GM08714 (cell line): ENCODE measurements around the gene AGAP1.
"Not testable (repeated sequence)": the region's sequence is repeated elsewhere in the genome, so short reads cannot be mapped to it uniquely, and the experiment has no call there.

Source experiments
- H3K4me3 ChIP-seq: fragments of 200-500 bp; sonication (Bioruptor generic); 2 replicates; pipeline ENCODE4 v1.5.1; 2014; ENCODE audit warnings: mild to moderate bottlenecking, low read length, inconsistent platforms
- ZNF274 ChIP-seq: IDR thresholded peaks from 2 replicates; pipeline ENCODE4 v1.6.1; 2012; ENCODE audit warnings: mild to moderate bottlenecking, low read depth, low read length

The AGAP1 gene

GRCh38 chr2:235937087-235937486 is 443.2 kb downstream of the AGAP1 start:
- no peak overlapping the region for H3K4me3 ChIP-seq
- no peak for TF ChIP-seq ZNF274

- H3K4me3 ChIP-seq = no peak overlapping the region
- TF ChIP-seq ZNF274 = no peak
Observed at GRCh38 chr2:235937526-235937925, 443.7 kb downstream of the AGAP1 start.

DNA sequence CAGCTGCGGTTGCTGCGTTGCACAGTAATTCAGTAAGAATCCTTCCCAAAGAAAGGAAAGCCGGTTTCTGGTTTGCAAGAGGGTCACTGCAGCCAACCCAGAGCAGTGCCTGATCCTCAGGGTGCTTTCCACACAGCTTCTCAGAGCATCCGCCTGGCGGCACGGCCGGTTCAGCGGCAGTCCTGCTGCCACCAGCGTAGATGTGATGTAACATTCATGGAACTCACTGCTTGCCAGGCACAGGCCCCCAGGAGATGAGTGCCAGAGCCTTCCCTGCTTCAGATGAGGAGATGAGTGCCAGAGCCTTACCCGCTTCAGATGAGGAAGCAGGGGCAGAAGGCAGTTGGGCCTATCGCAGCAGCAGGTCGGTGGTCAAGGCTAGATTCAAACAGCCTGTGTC is 444.1 kb downstream of the AGAP1 start:
- no peak for TF ChIP-seq ZNF274
- no peak overlapping the region for H3K4me3 ChIP-seq

GRCh38 chr2:235938611-235939010 is 444.8 kb downstream of the AGAP1 start:
- H3K4me3 ChIP-seq = no peak overlapping the region
- no peak for TF ChIP-seq ZNF274

DNA sequence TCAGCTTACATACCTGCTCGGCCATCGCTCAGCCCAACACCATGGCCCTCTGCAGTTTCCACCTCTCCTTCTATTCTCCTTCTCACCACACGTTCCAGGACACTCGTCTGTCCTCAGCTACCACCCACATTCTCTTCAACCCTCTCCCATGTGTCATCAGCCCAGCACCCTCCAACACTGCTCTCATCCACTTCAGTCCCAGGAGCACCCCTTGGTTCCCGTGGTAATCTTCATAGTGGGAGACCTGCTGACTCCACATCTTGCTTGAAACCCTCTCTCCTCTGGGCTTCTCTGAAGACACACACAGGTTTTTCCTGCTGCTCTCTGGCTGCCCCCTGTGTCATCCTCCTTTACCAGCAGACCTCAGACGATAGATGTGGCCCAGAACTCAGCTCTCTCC is 445.6 kb downstream of the AGAP1 start:
- no peak overlapping the region for H3K4me3 ChIP-seq
- TF ChIP-seq ZNF274 = no peak

DNA sequence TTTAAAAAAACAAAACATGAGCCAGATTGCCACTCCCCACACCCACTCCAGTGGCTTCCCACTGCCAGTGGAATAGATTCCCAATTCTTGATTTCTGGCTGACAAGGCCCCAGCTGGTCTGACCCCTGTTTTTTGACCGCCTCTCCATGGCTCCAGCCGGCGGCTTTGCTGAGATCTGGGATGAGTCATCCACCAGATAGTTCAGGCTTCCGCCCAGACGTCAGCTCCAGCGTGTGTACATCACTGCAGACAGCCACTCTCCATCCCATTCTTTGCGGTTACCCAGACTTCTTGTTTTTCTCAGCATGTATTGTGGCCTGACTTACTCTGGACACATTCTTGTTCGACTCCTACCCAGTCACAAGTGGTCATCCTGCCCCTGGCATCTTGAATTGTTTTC is 446.5 kb downstream of the AGAP1 start:
- TF ChIP-seq ZNF274 = no peak

DNA sequence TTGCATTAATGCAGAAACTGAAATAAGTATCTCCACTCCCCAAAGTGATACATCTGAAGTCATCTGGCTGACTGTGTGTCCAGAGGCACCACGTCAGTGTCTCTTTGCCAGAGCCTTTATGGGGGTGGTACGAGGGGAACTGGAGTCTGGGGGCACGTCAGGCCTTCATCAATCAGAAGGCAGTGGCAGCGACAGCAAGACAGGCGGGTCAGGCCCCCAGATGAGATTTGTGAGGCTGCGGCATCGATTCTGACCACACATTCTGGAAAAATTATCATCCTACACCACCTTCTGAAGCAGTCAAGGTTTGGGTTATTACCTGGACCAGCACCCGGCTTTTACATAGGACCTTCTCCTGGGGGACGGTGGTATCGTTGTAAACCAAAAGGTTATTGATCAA is 450.7 kb downstream of the AGAP1 start:
- no peak for TF ChIP-seq ZNF274
- H3K4me3 ChIP-seq = no peak overlapping the region

More for the DNA sequence above, 446.5 kb downstream of the AGAP1 start:
- no peak overlapping the region for H3K4me3 ChIP-seq

DNA sequence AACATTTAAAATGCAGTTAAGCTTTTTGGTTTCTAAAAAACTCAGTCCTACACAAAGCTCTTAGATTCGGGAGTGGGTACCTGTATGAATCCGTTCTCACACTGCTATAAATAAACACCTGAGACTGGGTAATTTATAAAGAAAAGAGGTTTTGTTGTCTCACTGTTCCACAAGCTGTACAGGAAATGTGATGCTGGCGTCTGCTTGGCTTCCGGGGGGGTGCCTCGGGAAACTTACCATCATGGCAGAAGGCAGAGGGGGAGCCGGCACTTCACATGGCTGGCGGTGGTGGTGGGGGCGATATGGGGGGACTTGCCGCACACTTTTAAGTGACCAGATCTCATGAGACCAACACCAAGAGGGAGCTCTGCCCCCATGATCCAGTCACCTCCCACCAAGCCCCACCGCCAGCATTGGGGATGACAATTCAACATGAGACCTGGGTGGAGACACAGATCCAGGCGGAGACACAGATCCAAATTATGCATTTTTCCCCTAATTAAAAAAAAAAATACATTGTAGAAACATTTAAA is 451.8 kb downstream of the AGAP1 start:
- no peak for TF ChIP-seq ZNF274
- no peak overlapping the region for H3K4me3 ChIP-seq

- H3K4me3 ChIP-seq = no peak overlapping the region
- no peak for TF ChIP-seq ZNF274
Observed at GRCh38 chr2:235946590-235946989, 452.7 kb downstream of the AGAP1 start.

DNA sequence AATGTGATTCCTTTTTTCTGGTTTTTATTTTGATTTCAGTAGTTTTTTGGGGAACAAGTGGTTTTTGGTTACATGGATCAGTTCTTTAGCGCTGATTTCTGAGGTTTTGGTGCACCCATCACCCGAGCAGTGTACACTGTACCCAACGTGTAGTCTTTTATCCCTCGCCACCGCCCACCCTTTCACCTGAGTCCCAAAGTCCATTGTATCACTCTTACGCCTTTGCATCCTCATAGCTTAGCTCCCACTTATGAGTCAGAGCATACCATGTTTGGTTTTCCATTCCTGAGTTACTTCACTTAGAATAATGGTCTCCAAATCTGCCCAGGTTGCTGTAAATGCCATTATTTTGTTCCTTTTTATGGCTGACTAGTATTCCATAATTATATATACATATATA is 453.2 kb downstream of the AGAP1 start:
- not testable (repeated sequence) for H3K4me3 ChIP-seq

GRCh38 chr2:235949567-235950472 is 456.0 kb downstream of the AGAP1 start:
- no peak overlapping the region for H3K4me3 ChIP-seq
- no peak for TF ChIP-seq ZNF274

DNA sequence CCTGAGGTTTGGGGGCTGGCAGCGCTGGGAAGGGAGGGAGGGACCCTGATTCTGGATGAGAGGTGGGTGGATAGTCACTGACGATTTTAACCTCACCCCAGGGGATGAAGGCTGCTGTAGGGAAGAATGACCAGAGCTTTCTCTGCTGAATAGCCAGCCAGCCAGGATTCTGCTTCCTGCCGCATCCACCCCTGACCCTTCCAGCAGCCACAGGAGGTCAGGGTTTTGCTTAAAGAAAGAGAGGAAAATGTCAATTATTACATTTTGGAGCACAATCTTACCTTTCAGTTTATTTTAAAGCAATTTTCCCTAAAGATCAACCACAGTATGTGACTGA is 456.6 kb downstream of the AGAP1 start:
- no peak for TF ChIP-seq ZNF274
- no peak overlapping the region for H3K4me3 ChIP-seq

GRCh38 chr2:235951493-235951892 is 457.6 kb downstream of the AGAP1 start:
- no peak overlapping the region for H3K4me3 ChIP-seq
- TF ChIP-seq ZNF274 = no peak

DNA sequence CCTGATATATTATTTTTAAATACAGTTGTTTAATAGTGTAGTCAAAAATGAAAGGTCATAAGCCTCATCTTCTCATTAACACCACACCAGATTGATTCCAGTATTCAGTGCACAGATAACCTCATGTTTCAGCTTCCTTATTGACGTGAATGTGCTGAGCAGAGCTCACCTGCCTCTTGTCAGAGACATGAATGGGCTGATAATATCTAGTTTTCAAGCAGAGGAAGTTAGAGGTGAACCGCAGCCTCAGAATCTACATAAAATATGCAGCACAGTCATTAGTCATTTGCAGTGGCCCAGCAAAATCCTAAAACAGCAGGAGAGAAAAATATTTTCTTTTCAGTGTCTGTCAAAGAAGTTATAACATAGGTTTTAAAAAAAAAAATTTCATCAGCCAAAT is 458.1 kb downstream of the AGAP1 start:
- H3K4me3 ChIP-seq = no peak overlapping the region
- TF ChIP-seq ZNF274 = no peak

GRCh38 chr2:235952714-235953113 is 458.9 kb downstream of the AGAP1 start:
- no peak for TF ChIP-seq ZNF274
- no peak overlapping the region for H3K4me3 ChIP-seq

DNA sequence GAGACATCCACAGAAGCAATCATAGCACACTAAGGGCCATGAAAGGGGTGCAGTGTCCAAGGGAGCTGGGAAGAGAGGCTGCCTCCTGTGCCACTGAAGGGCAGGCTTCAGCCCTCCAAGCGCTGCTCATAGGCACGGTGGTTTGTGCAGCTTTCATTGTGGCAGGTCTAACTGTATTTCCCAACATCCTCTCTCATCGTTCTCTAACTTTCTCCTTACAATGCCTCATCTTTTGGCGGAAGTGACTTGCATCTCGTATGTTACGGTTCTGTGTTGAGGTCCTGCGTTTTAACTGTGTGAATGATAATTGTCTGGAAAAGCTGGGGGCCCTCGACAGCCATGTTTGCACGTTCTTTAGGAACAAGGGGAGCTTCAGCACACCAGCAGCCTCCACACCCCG is 460.4 kb downstream of the AGAP1 start:
- no peak overlapping the region for H3K4me3 ChIP-seq
- TF ChIP-seq ZNF274 = no peak
